Naive thymus-derived CD8-positive, alpha-beta T cell (primary cell): ENCODE data around the gene PROK2. TPM values are rescaled to one million over a fixed set of nuclear protein-coding genes. Genes with fewer than 3 reads are reported as not detected.

Experiments used
- ATAC-seq, 2 donors: fragments of 150-1000 bp; cut with Tn5 transposase in 1 of 2; sonication (Bioruptor Pico), chemical (Tn5 transposase) in 1 of 2; 1 replicate in 1 of 2; 2 replicates in 1 of 2; pipeline ENCODE4 v1.10.0; 2021; ENCODE audit warnings: mild to moderate bottlenecking in 2 of 2, moderate library complexity in 2 of 2
- POLR2A ChIA-PET: fragments of 350-600 bp; sonication (Branson Sonifier 250); formaldehyde crosslinking; loops from one replicate; lab custom pipeline; 2021; ENCODE audit warnings: antibody characterized with exemption; lab: Charles Lee
- DNase-seq, 10 donors: peaks; one replicate each; pipeline versions ENCODE4 v3.0.0 to v3.0.0-alpha.2; 2020 to 2022
- H3K27ac Mint-ChIP-seq, 10 donors: one replicate each; pipeline ENCODE4 v1.8.0; 2020 to 2022; ENCODE audit warnings: mild to moderate bottlenecking in 10 of 10, mixed read lengths in 10 of 10, moderate library complexity in 4 of 10, inconsistent platforms in 1 of 10
- H3K27me3 Mint-ChIP-seq, 5 donors: one replicate each; pipeline ENCODE4 v1.8.0; 2021 to 2022; ENCODE audit warnings: mixed read lengths in 5 of 5
- H3K36me3 Mint-ChIP-seq, 3 donors: one replicate each; pipeline ENCODE4 v1.8.0; 2020 to 2022; ENCODE audit warnings: mixed read lengths in 3 of 3, mild to moderate bottlenecking in 2 of 3, inconsistent platforms in 1 of 3
- H3K4me1 Mint-ChIP-seq, 4 donors: one replicate each; pipeline ENCODE4 v1.8.0; 2021 to 2022; ENCODE audit warnings: mixed read lengths in 4 of 4
- H3K4me3 Mint-ChIP-seq, 10 donors: one replicate each; pipeline ENCODE4 v1.8.0; 2020 to 2022; ENCODE audit warnings: mild to moderate bottlenecking in 10 of 10, mixed read lengths in 10 of 10, moderate library complexity in 6 of 10, inconsistent platforms in 1 of 10
- H3K9me3 Mint-ChIP-seq, 9 donors: one replicate each; pipeline ENCODE4 v1.8.0; 2020 to 2022; ENCODE audit warnings: mixed read lengths in 9 of 9, mild to moderate bottlenecking in 3 of 9, inconsistent platforms in 1 of 9, moderate library complexity in 1 of 9
- polyA plus RNA-seq, 3 donors: library from polyadenylated mRNA; unstranded; fragments of 300-500 nt; fragmentation: Illumina TruSeq; gene quantifications; one replicate each; pipeline ENCODE4 v1.2.3, GENCODE V29; 2021
- total RNA-seq, 8 experiments: library from RNA in 2 of 8; stranded (reverse) in 2 of 8; gene quantifications; one replicate each; pipeline ENCODE4 v1.2.3 and lab custom pipeline; 2021 to 2026

PROK2 gene
- total and polyA plus RNA-seq, 5 experiments from 2014 or later, result 0.91 TPM; not detected in 4

- Mint-ChIP-seq H3K27me3 (peaks cover 1 to 15% (median 7%) of the 10 kb centered on the region in 5 donors), H3K27ac (no peak overlapping the region), H3K36me3 (no peaks in the 10 kb centered on the region), H3K4me3 (no peak overlapping the region), H3K9me3 (no peaks in the 10 kb centered on the region), H3K4me1 (no peaks in the 10 kb centered on the region)
- DNase-seq (no peak), ATAC-seq (no peak)
- POLR2A ChIA-PET, result no interaction called here
Observed at GRCh38 chr3:71805691-71806090, 20.7 kb upstream of the PROK2 start.

- ATAC-seq, result no peak
- Mint-ChIP-seq H3K27me3 (peaks cover 1 to 15% (median 8%) of the 10 kb centered on the region in 5 donors), H3K4me3 (no peak overlapping the region), H3K27ac (no peak overlapping the region), H3K36me3 (no peaks in the 10 kb centered on the region), H3K9me3 (no peaks in the 10 kb centered on the region), H3K4me1 (no peaks in the 10 kb centered on the region)
- POLR2A ChIA-PET, result no interaction called here
- DNase-seq, result no peak
Observed at GRCh38 chr3:71805199-71805598, 20.3 kb upstream of the PROK2 start.

- H3K27ac Mint-ChIP-seq, result no peak overlapping the region
- no peak for ATAC-seq
- no peak overlapping the region for H3K4me3 Mint-ChIP-seq
- H3K27me3 Mint-ChIP-seq, result peaks cover 1 to 21% (median 13%) of the 10 kb centered on the region in 5 donors
- H3K4me1 Mint-ChIP-seq, result no peaks in the 10 kb centered on the region
- H3K9me3 Mint-ChIP-seq, result no peaks in the 10 kb centered on the region
- no peaks in the 10 kb centered on the region for H3K36me3 Mint-ChIP-seq
- POLR2A ChIA-PET, result no interaction called here
- DNase-seq, result no peak
Observed at GRCh38 chr3:71803248-71803647, 18.3 kb upstream of the PROK2 start.

GRCh38 chr3:71801986-71802385 lies 17.0 kb upstream of the PROK2 start:
- ATAC-seq (no peak), DNase-seq (no peak)
- no peak overlapping the region for H3K4me3 Mint-ChIP-seq
- POLR2A ChIA-PET, result no interaction called here
- peaks cover 1 to 21% (median 16%) of the 10 kb centered on the region in 5 donors for H3K27me3 Mint-ChIP-seq
- H3K36me3 Mint-ChIP-seq, result no peaks in the 10 kb centered on the region
- H3K4me1 Mint-ChIP-seq, result no peaks in the 10 kb centered on the region
- H3K27ac Mint-ChIP-seq, result no peak overlapping the region
- no peaks in the 10 kb centered on the region for H3K9me3 Mint-ChIP-seq

GRCh38 chr3:71800023-71800422 lies 15.1 kb upstream of the PROK2 start:
- DNase-seq, result no peak
- Mint-ChIP-seq H3K27ac (no peak overlapping the region), H3K9me3 (no peaks in the 10 kb centered on the region), H3K36me3 (no peaks in the 10 kb centered on the region), H3K4me3 (no peak overlapping the region), H3K27me3 (peaks cover 0 to 21% (median 17%) of the 10 kb centered on the region in 5 donors), H3K4me1 (peaks cover 0 to 3% (median 0%) of the 10 kb centered on the region in 4 donors)
- POLR2A ChIA-PET, result no interaction called here
- ATAC-seq, result no peak

GRCh38 chr3:71797455-71797854 lies 12.5 kb upstream of the PROK2 start:
- ATAC-seq (no peak), DNase-seq (no peak)
- Mint-ChIP-seq H3K27ac (no peak overlapping the region), H3K4me3 (no peak overlapping the region), H3K9me3 (no peaks in the 10 kb centered on the region), H3K27me3 (peaks cover 2 to 28% (median 13%) of the 10 kb centered on the region in 5 donors), H3K36me3 (no peaks in the 10 kb centered on the region), H3K4me1 (peaks cover 0 to 3% (median 0%) of the 10 kb centered on the region in 4 donors)
- POLR2A ChIA-PET, result no interaction called here

GRCh38 chr3:71796290-71796689 lies 11.3 kb upstream of the PROK2 start:
- Mint-ChIP-seq H3K36me3 (no peaks in the 10 kb centered on the region), H3K4me3 (no peak overlapping the region), H3K27ac (no peak overlapping the region), H3K4me1 (peaks cover 0 to 3% (median 0%) of the 10 kb centered on the region in 4 donors), H3K9me3 (no peaks in the 10 kb centered on the region), H3K27me3 (peaks cover 0 to 19% (median 5%) of the 10 kb centered on the region in 5 donors)
- DNase-seq, result no peak
- POLR2A ChIA-PET, result no interaction called here
- no peak for ATAC-seq

- POLR2A ChIA-PET, result no interaction called here
- no peak for DNase-seq
- Mint-ChIP-seq H3K36me3 (no peaks in the 10 kb centered on the region), H3K4me1 (peaks cover 0 to 3% (median 0%) of the 10 kb centered on the region in 4 donors), H3K27ac (no peak overlapping the region), H3K27me3 (peaks cover 0 to 35% (median 6%) of the 10 kb centered on the region in 5 donors), H3K9me3 (no peaks in the 10 kb centered on the region), H3K4me3 (no peak overlapping the region)
- ATAC-seq, result no peak
Observed at GRCh38 chr3:71791634-71792033, 6.7 kb upstream of the PROK2 start.

GRCh38 chr3:71789922-71790321 lies 5.0 kb upstream of the PROK2 start:
- POLR2A ChIA-PET, result no interaction called here
- ATAC-seq (no peak), DNase-seq (no peak)
- Mint-ChIP-seq H3K27me3 (peaks cover 6 to 52% (median 20%) of the 10 kb centered on the region in 5 donors), H3K36me3 (no peaks in the 10 kb centered on the region), H3K4me1 (peaks cover 0 to 10% (median 10%) of the 10 kb centered on the region in 4 donors), H3K9me3 (no peaks in the 10 kb centered on the region), H3K4me3 (no peak overlapping the region), H3K27ac (no peak overlapping the region)

GRCh38 chr3:71787851-71788405 lies 3.0 kb upstream of the PROK2 start:
- H3K4me1 Mint-ChIP-seq, result peaks cover 2 to 19% (median 18%) of the 10 kb centered on the region in 4 donors
- no peak overlapping the region for H3K27ac Mint-ChIP-seq
- POLR2A ChIA-PET, result interaction anchor here (0.6 kb wide), 1 partner anchor 13 kb away, joined by 3 read pairs; no protein-coding TSS in a partner anchor
- no peak for DNase-seq
- H3K36me3 Mint-ChIP-seq, result no peaks in the 10 kb centered on the region
- H3K4me3 Mint-ChIP-seq, result no peak overlapping the region
- no peak for ATAC-seq
- H3K27me3 Mint-ChIP-seq, result peaks cover 17 to 54% (median 32%) of the 10 kb centered on the region in 5 donors
- H3K9me3 Mint-ChIP-seq, result no peaks in the 10 kb centered on the region

GRCh38 chr3:71786551-71786950 lies 1.6 kb upstream of the PROK2 start:
- no peak for ATAC-seq
- peaks cover 23 to 64% (median 32%) of the 10 kb centered on the region in 5 donors for H3K27me3 Mint-ChIP-seq
- DNase-seq, result no peak
- no peaks in the 10 kb centered on the region for H3K36me3 Mint-ChIP-seq
- peak overlapping the region in 2 of 10 donors; percentile 2 to 31 for H3K4me3 Mint-ChIP-seq
- POLR2A ChIA-PET, result interaction anchor here (0.6 kb wide), 1 partner anchor 31 kb away, joined by 5 read pairs; no protein-coding TSS in a partner anchor
- H3K27ac Mint-ChIP-seq, result no peak overlapping the region
- peaks cover 2 to 19% (median 18%) of the 10 kb centered on the region in 4 donors for H3K4me1 Mint-ChIP-seq
- no peaks in the 10 kb centered on the region for H3K9me3 Mint-ChIP-seq

GRCh38 chr3:71786217-71786549 lies 1.2 kb upstream of the PROK2 start:
- no peaks in the 10 kb centered on the region for H3K9me3 Mint-ChIP-seq
- H3K4me1 Mint-ChIP-seq, result peaks cover 2 to 19% (median 18%) of the 10 kb centered on the region in 4 donors
- H3K27ac Mint-ChIP-seq, result no peak overlapping the region
- no peak for DNase-seq
- peaks cover 26 to 67% (median 33%) of the 10 kb centered on the region in 5 donors for H3K27me3 Mint-ChIP-seq
- H3K4me3 Mint-ChIP-seq, result peak overlapping the region in 8 of 10 donors; percentile 12 to 87 (median 77)
- no peak for ATAC-seq
- H3K36me3 Mint-ChIP-seq, result no peaks in the 10 kb centered on the region
- POLR2A ChIA-PET, result interaction anchor here (0.6 kb wide), 1 partner anchor 31 kb away, joined by 5 read pairs; no protein-coding TSS in a partner anchor

- ATAC-seq, result no peak
- Mint-ChIP-seq H3K27me3 (peaks cover 29 to 71% (median 36%) of the 10 kb centered on the region in 5 donors), H3K4me1 (peaks cover 2 to 20% (median 19%) of the 10 kb centered on the region in 4 donors), H3K9me3 (no peaks in the 10 kb centered on the region), H3K27ac (peak overlapping the region in 1 of 10 donors; percentile 27), H3K4me3 (peak overlapping the region; percentile 69 to 87 (median 77)), H3K36me3 (no peaks in the 10 kb centered on the region)
- POLR2A ChIA-PET, result interaction anchor here (0.6 kb wide), 1 partner anchor 30 kb away, joined by 5 read pairs; no protein-coding TSS in a partner anchor
- no peak for DNase-seq
Observed at GRCh38 chr3:71785532-71786216, 726 bp upstream of the PROK2 start.
